GM12892 (cell line): Measurements from ENCODE around the gene PPM1H.
A peak's percentile ranks its signal among the peaks of the same experiment; 100 is the strongest.

ENCODE experiments used
- DNase-seq: peaks from one replicate; pipeline ENCODE4 v3.0.0; 2011; ENCODE audit not compliant: insufficient read length
- FAIRE-seq: peaks from 2 replicates; lab custom pipeline; 2011; peaks lifted over from hg19 to GRCh38; lab: Jason Lieb, UNC
- POLR2A ChIP-seq: IDR thresholded peaks from 2 replicates; pipeline ENCODE4 v1.6.1; 2011; ENCODE audit warnings: low read depth, low read length, control low read depth
- POLR2AphosphoS5 ChIP-seq: IDR thresholded peaks from 2 replicates; pipeline ENCODE4 v1.6.1; 2011; ENCODE audit warnings: low read depth, low read length, control low read depth
- TAF1 ChIP-seq: IDR thresholded peaks from 2 replicates; pipeline ENCODE4 v1.6.1; 2011; ENCODE audit warnings: low read depth, mild to moderate bottlenecking, control low read depth, low read length, borderline replicate concordance

PPM1H gene

GRCh38 chr12:62647586-62647985 is 287.4 kb downstream of the PPM1H start:
- TF ChIP-seq POLR2A = no peak
- TF ChIP-seq POLR2AphosphoS5 = no peak
- TF ChIP-seq TAF1 = no peak
- FAIRE-seq = no peak
- DNase-seq = no peak

GRCh38 chr12:62646566-62646965 is 288.4 kb downstream of the PPM1H start:
- TF ChIP-seq POLR2AphosphoS5 = no peak
- no peak for TF ChIP-seq POLR2A
- no peak for FAIRE-seq
- DNase-seq = no peak

DNA sequence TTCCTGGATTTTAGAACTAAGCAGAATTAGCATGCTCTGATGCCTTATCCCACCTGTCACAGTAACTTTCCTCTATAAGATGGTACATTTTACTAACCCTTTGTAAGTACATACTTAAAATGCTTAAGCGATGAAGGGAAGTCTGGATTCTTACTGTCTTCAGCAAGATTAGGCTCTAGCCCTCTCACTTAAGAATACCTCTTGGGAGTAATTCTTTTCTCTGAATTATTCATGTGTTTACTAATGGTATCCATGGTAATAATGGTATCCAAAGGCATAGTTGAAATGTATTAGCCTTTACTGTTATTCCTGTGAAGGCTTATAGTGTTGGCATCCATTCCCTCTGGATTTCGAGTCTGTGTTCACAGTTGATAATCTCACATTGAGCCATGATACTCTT is 291.5 kb downstream of the PPM1H start:
- FAIRE-seq (no peak), DNase-seq (no peak)
- TF ChIP-seq POLR2A (no peak), POLR2AphosphoS5 (no peak), TAF1 (no peak)

- FAIRE-seq = peak; percentile 54
- DNase-seq = no peak
- TF ChIP-seq POLR2AphosphoS5 = no peak
- no peak for TF ChIP-seq POLR2A
- TF ChIP-seq TAF1 = no peak
Measured at GRCh38 chr12:62642486-62642885, 292.5 kb downstream of the PPM1H start.

- FAIRE-seq (peak; percentile 57), DNase-seq (peak; percentile 35)
- TF ChIP-seq POLR2AphosphoS5 (peak; percentile 38; the same call in 1 of the 2 replicates), TAF1 (no peak), POLR2A (peak; percentile 58; the same call in 1 of the 2 replicates)
Measured at GRCh38 chr12:62640910-62641448, 294.0 kb downstream of the PPM1H start.

- no peak for FAIRE-seq
- TF ChIP-seq POLR2AphosphoS5 (no peak), POLR2A (no peak), TAF1 (no peak)
- DNase-seq = no peak
Measured at GRCh38 chr12:62637679-62638078, 297.3 kb downstream of the PPM1H start.

- TF ChIP-seq POLR2AphosphoS5 (no peak), POLR2A (no peak), TAF1 (no peak)
- no peak for FAIRE-seq
- DNase-seq = no peak
Measured at GRCh38 chr12:62635649-62636048, 299.3 kb downstream of the PPM1H start.

DNA sequence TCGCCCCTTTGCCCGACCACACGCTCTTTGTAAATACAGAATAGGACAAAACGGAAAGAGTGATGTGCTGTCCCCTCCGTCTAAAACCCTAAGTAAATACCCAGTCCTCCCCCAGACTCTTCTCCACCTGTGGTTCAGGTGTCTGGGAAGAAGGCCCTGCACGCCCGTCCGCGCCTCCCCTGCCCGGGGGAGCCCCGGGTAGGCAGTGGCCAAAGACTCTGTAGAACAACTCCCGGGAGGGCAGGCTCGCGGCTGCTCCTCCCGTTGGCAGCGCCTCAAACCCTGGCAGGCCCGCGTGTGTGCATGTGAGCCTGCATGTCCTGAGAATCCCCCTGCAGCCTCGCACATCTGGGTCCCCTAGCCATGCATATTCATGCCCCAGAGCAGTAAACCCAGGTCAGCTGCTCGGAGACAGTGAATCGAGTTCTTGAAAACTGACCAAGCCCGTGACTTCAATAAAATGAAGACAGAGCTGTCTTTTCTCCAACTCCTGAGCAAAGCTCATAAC is 302.5 kb downstream of the PPM1H start:
- peak; percentile 41 for DNase-seq
- no peak for TF ChIP-seq POLR2A
- TF ChIP-seq POLR2AphosphoS5 = no peak
- no peak for TF ChIP-seq TAF1
- FAIRE-seq = no peak

DNA sequence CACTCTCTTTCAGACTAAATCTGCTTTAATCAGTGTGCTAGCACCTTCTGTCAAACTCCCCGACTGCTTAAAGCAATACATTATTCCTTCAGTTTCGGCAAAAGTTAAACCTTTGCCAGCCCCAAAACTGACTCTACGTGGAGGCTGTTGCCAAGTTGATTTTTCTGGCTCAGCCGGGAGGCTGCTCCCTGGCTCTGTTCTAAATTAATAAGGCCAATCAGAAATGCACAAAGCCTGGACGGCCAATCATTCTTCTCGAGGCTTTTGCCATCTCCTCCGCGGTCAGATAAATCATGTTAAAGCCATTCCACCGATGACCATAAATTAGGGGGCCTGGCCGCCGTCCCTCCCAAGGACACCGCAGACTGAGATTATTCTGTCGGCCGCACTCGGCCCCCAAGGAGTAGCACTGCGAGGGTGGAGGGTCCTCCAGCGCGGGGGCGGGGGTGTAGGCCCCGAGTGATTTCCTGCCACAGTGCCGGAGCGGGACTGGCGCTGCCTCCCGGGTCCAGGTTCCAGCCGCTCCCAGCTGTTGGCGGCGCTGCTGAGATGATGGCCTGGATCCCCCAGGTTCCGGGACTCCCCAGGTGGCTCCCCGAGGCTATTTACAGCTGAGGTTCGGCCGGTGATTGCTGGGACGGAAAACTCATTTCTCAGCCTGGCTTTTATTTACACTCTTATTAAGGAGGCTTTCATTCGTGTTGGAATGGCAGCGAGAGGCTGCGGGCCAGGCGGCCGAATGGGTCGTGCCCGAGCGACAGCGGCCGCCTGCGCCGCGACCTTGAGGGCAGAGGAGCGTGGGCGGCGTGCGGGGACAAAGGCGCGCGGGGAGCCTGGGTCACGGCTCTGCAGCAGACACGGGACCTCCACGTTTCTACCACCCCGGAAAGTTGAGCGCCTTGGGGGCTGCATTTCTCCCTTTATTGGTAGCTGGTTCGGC is 303.2 kb downstream of the PPM1H start:
- FAIRE-seq = peak; percentile 91

GRCh38 chr12:62629971-62630739 is 304.8 kb downstream of the PPM1H start:
- no peak for TF ChIP-seq POLR2AphosphoS5
- TF ChIP-seq POLR2A = no peak
- TF ChIP-seq TAF1 = no peak
- no peak for FAIRE-seq
- no peak for DNase-seq

More for the DNA sequence above, 303.2 kb downstream of the PPM1H start:
- no peak for TF ChIP-seq TAF1
- no peak for TF ChIP-seq POLR2A
- TF ChIP-seq POLR2AphosphoS5 = no peak
- DNase-seq = peak; percentile 48

GRCh38 chr12:62629413-62629812 is 305.5 kb downstream of the PPM1H start:
- no peak for FAIRE-seq
- TF ChIP-seq TAF1 (no peak), POLR2A (no peak), POLR2AphosphoS5 (no peak)
- no peak for DNase-seq
